Esophagus squamous epithelium (tissue), 5 donors: ENCODE measurements around the gene NRF1. TPM values are rescaled to one million over a fixed set of nuclear protein-coding genes. Genes with fewer than 3 reads are reported as not detected.

Source experiments
- DNase-seq: peaks from one replicate; lab custom pipeline; 2025; lab: John Stamatoyannopoulos, UW
- H3K27ac ChIP-seq, 4 donors: fragments of 200-600 bp; sonication (generic); one replicate each; pipeline ENCODE4 v1.5.1; 2016 to 2019; ENCODE audit warnings: mild to moderate bottlenecking in 1 of 4
- H3K27me3 ChIP-seq, 4 donors: fragments of 200-600 bp; sonication (generic); 1 replicate in 3 of 4; 2 replicates in 1 of 4; pipeline versions ENCODE4 v1.5.1 to v1.6.0; 2017 to 2021; ENCODE audit warnings: antibody characterized with exemption in 1 of 4
- H3K36me3 ChIP-seq, 3 donors: fragments of 200-600 bp; sonication (generic); one replicate each; pipeline ENCODE4 v1.5.1; 2016 to 2019
- H3K4me1 ChIP-seq, 3 donors: fragments of 200-600 bp; sonication (generic); one replicate each; pipeline ENCODE4 v1.5.1; 2017 to 2019
- H3K4me3 ChIP-seq, 4 donors: fragments of 200-600 bp; sonication (generic); 1 replicate in 3 of 4; 2 replicates in 1 of 4; pipeline ENCODE4 v1.5.1; 2016 to 2019; ENCODE audit warnings: mild to moderate bottlenecking in 2 of 4, moderate library complexity in 1 of 4
- H3K9me3 ChIP-seq, 3 donors: fragments of 200-600 bp; sonication (generic); one replicate each; pipeline ENCODE4 v1.5.1; 2016 to 2019
- POLR2A ChIP-seq, 4 donors: fragments of 450-650 bp; IDR thresholded peaks; one replicate each; pipeline ENCODE4 v1.6.1; 2017; ENCODE audit warnings: antibody characterized with exemption in 4 of 4, mild to moderate bottlenecking in 4 of 4, moderate library complexity in 3 of 4
- WGBS, 2 donors: methylation state at CpG; one replicate each; pipeline ENCODE4 v1.1.5; 2018; 5-methylcytosine and 5-hydroxymethylcytosine counted together
- intact Hi-C: fragments of 100-400 bp; cut with DNase I; formaldehyde crosslinking; loops from one replicate; pipeline ENCODE4 v1.15.0; 2022
- total RNA-seq, 4 donors: library from RNA; depleted of rRNA; stranded (reverse); fragments of >200 nt; gene quantifications; one replicate each; pipeline ENCODE4 v1.1.0, GENCODE V29; 2016
- TF ChIP-seq, protein P1 (sequence below), 6 experiments: fragments of 450-650 bp in 4 of 6; fragments of 200-600 bp in 2 of 6; sonication (generic) in 2 of 6; IDR thresholded peaks; one replicate each; pipeline ENCODE4 v1.5.1; 2016 to 2019; ENCODE audit warnings: antibody characterized with exemption in 6 of 6, mild to moderate bottlenecking in 4 of 6, moderate library complexity in 4 of 6
- donor health status: DM: yes; HTN: yes; CAD: no.

The NRF1 gene
- total RNA-seq, 4 donors from 2014 or later = 10.0 to 18.3 (median 13.3) TPM

DNA sequence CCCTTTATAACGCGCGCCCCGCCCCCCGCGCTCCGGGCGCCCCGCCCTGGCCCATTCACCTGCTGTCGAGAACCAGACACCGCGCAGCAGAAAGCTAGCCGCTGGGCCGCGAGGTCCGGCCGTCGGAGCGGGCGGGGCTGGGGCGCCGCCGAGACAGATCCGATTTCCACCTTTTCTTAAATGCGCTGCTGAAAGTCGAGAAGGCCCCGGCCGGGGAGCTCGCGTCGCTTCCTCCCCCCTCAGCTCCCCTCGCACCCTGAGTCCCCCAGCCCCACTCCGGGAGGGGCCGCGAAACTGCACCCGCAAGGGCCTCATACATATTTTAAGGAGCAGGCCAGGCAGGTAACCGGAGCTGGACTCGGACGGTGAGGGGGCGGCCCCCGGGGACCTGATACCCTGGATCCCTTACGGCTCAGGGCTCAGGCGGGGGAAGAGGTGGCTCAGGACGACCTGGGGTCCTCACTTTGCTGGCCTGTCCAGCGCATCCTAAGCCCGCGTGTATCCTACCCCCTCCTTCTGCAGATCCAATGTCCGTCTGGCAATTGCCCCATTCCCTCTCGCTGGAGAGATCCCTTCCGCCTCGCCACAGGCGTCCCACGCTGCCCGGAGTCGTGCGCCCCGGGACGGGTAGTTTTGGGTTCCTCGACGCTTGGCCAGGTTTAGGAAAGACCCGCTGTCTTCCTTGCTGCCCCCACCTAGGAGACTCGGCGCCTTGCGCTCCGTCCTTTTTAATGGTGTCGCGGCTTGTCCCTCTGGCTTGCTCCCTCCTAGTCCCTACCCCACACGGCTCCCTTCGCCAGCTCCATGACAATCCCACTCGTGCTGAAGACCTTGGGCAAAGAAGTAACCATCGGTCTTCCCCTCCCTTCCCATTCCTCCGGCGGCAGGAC is 170.7 kb downstream of the NRF1 start:
- H3K4me3 ChIP-seq = peak overlapping the region; percentile 0 to 77 (median 44)
- WGBS, 2 donors = 3 to 5% methylated on average over 16 to 21 of the region's 73 CpGs

DNA sequence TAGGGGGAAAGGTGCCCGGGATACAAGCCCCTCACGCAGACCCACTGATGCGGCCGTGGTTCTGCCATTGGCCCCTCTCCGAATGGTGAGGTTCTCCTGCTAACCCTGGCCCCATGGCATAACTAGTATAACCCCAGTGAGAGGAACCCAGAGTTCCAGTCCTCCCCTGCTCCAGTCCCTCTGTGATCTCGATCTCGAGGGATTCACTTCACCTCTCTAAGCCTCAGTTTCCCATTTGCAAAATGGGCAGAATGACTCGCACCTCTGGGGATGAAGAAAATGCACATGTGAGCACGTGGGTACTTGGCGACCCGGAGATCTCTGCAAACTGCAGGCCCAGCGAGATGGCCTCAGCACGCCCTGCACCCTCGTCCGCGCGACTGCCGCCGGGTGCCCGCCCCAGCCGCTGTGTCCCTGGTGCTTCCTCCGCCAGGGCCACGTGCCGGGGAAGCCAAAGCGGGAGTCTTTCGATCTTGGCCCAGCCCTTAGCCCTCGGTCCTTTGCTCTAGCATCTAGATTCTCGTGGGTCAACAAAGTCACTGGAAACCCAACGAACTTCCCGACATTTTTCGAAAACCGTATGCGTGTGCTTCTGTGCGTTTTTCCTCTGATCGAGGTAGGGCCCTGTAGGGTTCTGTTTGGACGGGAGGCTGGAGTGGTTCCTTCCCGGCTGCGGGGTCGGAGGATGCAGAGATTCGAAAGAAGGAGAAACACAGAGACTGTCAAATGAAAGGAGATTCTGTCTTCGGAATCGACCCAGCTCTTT is 171.5 kb downstream of the NRF1 start:
- H3K36me3 ChIP-seq = no peaks in the 10 kb centered on the region
- WGBS, 2 donors = 3 to 12% methylated on average over 22 to 36 of the region's 42 CpGs
- no peak overlapping the region for H3K4me3 ChIP-seq
- peaks cover 44 to 100% (median 76%) of the 10 kb centered on the region in 4 donors for H3K27me3 ChIP-seq
- no peak for DNase-seq
- intact Hi-C loops = no loop called here
- TF ChIP-seq, protein P1, sequence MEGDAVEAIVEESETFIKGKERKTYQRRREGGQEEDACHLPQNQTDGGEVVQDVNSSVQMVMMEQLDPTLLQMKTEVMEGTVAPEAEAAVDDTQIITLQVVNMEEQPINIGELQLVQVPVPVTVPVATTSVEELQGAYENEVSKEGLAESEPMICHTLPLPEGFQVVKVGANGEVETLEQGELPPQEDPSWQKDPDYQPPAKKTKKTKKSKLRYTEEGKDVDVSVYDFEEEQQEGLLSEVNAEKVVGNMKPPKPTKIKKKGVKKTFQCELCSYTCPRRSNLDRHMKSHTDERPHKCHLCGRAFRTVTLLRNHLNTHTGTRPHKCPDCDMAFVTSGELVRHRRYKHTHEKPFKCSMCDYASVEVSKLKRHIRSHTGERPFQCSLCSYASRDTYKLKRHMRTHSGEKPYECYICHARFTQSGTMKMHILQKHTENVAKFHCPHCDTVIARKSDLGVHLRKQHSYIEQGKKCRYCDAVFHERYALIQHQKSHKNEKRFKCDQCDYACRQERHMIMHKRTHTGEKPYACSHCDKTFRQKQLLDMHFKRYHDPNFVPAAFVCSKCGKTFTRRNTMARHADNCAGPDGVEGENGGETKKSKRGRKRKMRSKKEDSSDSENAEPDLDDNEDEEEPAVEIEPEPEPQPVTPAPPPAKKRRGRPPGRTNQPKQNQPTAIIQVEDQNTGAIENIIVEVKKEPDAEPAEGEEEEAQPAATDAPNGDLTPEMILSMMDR (IDR thresholded peaks at IDR 0.05) = no peak
- TF ChIP-seq POLR2A (IDR thresholded peaks at IDR 0.05) = no peak
- H3K9me3 ChIP-seq = no peaks in the 10 kb centered on the region
- H3K4me1 ChIP-seq = peaks cover 55 to 80% (median 63%) of the 10 kb centered on the region in 3 donors
- H3K27ac ChIP-seq = no peak overlapping the region

More for the DNA sequence above, 170.7 kb downstream of the NRF1 start:
- no peak overlapping the region for H3K27ac ChIP-seq
- H3K36me3 ChIP-seq = no peaks in the 10 kb centered on the region
- no peaks in the 10 kb centered on the region for H3K9me3 ChIP-seq
- DNase-seq = no peak
- TF ChIP-seq POLR2A (IDR thresholded peaks at IDR 0.05) = no peak
- TF ChIP-seq, protein P1 (IDR thresholded peaks at IDR 0.05) = no peak
- intact Hi-C loops = no loop called here
- H3K27me3 ChIP-seq = peaks cover 44 to 100% (median 78%) of the 10 kb centered on the region in 4 donors
- H3K4me1 ChIP-seq = peaks cover 55 to 81% (median 63%) of the 10 kb centered on the region in 3 donors

DNA sequence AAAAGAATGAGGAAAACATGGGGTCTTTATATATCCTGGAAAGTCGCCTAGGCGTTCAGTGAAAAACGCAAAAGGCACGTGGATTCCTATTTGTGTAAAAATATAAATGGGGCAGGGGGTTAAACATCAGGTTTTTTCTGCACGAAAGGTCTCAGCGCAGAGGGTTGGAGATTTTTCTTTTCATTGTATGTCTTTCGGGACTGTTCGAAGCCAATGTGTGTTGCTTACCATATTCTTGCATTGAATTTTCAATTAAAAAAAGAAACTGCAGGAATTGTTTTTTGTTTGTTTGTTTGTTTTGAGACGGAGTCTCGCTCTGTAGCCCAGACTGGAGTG is 172.0 kb downstream of the NRF1 start:
- Histone ChIP-seq H3K4me3 (no peak overlapping the region), H3K27me3 (peaks cover 44 to 100% (median 71%) of the 10 kb centered on the region in 4 donors), H3K9me3 (no peaks in the 10 kb centered on the region), H3K27ac (no peak overlapping the region), H3K4me1 (peaks cover 53 to 75% (median 61%) of the 10 kb centered on the region in 3 donors), H3K36me3 (no peaks in the 10 kb centered on the region)
- no peak for DNase-seq
- WGBS, 2 donors = 20% methylated on average over 10 of the region's 10 CpGs
- intact Hi-C loops = no loop called here
- no peak for TF ChIP-seq POLR2A (IDR thresholded peaks at IDR 0.05)
- TF ChIP-seq, protein P1 (IDR thresholded peaks at IDR 0.05) = no peak

DNA sequence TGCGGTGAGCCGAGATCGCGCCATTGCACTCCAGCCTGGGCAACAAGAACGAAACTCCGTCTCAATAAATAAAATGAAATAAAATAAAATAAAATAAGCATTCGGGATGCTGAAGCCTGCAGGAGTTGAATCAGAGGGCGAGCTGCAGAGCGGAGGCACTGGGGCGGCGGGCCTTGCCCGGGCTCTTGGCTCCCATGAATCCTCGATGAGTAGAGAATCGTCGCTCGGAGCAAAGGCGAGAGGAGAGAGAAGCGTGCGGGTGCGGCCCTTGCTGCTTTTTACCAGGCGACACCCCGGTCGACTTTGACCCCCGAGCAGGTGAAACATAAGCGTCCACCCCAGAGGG is 172.9 kb downstream of the NRF1 start:
- Histone ChIP-seq H3K9me3 (no peaks in the 10 kb centered on the region), H3K36me3 (no peaks in the 10 kb centered on the region), H3K27me3 (peaks cover 38 to 100% (median 63%) of the 10 kb centered on the region in 4 donors), H3K4me1 (peaks cover 46 to 66% (median 52%) of the 10 kb centered on the region in 3 donors), H3K4me3 (peak overlapping the region in 1 of 4 donors; percentile 29), H3K27ac (no peak overlapping the region)
- intact Hi-C loops = no loop called here
- no peak for DNase-seq
- 27 to 29% methylated on average over 18 to 23 of the region's 25 CpGs for WGBS, 2 donors
- TF ChIP-seq POLR2A (IDR thresholded peaks at IDR 0.05) = no peak
- TF ChIP-seq, protein P1 (IDR thresholded peaks at IDR 0.05) = no peak
